Activated T-helper 9 cell treated with anti-CD3 and anti-CD28 coated beads, Interleukin-2, amount 50 U/mL, for 16 hours (primary cell): Measurements from ENCODE around the gene NDUFB10.
"Not testable (repeated sequence)": the region's sequence is repeated elsewhere in the genome, so short reads cannot be mapped to it uniquely, and the experiment has no call there.

Source experiments
- DNase-seq: peaks from one replicate; pipeline ENCODE4 v3.0.0-alpha.2; 2020; ENCODE audit warnings: low read depth

Gene NDUFB10

GRCh38 chr16:1924095-1924494 lies 35.2 kb upstream of the NDUFB10 start:
- no peak for DNase-seq

DNA sequence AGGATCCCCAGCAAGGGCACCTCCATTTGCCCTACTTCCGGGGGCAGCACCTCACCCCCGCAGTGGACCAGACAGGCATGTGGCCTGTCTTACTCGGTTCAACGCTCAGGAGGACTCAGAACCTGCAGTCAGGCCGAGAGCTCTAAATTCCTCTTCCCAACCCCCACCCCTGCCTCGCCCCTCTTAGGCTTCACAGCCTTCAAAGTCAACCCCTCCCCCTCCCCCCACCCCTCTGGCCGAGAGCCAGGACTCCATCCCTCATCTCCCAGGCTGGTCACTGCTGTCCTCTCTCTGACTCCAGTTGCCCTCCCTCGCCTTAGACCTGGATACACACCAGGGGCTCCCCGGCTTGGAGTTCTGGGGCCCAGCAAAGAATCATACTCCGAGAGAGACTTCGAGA lies 33.1 kb upstream of the NDUFB10 start:
- no peak for DNase-seq

GRCh38 chr16:1929105-1929504 lies 30.2 kb upstream of the NDUFB10 start:
- no peak for DNase-seq

GRCh38 chr16:1929578-1930337 lies 29.6 kb upstream of the NDUFB10 start:
- peak; percentile 91 for DNase-seq

- no peak for DNase-seq
These were observed 29.0 kb upstream of the NDUFB10 start for GRCh38 chr16:1930338-1930720.

DNA sequence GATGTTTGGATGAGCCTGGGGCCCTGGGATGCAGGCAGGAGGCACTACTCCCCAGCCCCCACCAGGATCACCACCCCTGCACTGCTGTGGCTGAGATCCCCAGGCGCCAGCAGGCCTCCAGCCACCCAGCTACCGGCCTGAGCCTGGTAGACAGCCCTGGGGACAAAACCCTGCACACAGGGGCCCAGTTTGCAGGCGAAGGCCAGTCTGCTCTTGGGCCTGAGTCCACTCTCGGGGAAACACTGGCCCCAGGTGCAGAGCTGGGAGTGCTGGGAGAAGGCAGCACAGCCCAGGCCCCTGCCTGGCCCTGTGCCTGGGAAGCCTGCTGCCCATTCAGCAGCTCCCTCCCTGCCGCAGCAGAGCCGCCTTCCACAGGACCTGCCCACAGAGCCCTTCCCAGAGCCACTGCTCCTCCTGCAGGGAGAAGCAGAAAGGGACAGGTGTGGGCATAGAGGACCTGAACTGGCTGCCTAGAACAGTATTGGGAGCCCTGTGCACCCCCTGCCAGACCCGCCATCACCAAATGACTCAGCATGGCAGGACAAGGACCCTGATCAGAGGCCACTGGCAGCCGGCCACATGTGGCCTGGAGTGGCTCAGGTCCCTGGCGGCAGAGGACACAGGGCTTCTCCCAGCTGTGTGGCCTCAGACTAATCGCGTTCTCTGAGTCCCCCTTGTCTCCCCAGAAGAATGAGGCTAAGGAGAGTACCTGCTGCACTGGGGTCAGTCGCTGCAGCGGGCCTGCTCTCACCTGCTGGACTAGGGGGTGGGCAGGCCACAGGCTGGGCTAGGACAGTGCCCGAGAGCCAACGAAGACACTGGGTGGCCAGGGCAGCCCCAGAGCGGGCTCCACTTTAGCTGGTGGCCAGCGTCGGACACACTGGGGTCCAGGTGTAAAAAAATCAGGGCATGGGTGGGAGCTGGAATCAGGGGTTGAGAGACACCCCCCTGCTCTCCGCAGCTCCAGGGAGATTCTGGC lies 27.0 kb upstream of the NDUFB10 start:
- DNase-seq, result no peak

DNA sequence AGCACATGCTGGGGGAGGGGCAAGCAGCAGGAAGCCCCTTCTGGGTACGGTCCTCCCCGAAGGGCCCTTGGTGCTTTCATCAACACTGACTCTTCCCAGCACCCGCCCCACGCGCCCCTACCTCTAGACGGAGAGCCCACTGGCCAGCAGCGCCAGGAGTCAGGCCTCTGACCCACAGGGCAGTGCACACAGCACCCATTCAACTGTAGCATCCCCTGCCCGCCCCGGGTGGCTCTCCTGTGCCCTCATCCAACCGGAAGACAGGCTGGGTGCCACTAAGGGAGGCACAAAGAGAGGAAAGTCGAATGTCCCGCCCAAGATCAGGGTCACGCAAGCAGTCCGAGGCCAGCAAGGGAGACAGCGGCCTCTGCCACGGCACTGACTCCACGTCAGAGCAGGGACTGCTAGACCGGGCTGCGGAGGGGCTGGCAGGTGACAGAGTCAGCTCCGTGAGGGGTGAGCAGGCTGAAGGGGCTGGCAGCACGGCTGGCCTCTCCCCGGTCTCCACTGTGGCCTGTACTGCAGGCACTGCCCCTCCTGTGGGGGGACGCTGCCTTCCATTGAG lies 26.2 kb upstream of the NDUFB10 start:
- DNase-seq, result no peak

DNA sequence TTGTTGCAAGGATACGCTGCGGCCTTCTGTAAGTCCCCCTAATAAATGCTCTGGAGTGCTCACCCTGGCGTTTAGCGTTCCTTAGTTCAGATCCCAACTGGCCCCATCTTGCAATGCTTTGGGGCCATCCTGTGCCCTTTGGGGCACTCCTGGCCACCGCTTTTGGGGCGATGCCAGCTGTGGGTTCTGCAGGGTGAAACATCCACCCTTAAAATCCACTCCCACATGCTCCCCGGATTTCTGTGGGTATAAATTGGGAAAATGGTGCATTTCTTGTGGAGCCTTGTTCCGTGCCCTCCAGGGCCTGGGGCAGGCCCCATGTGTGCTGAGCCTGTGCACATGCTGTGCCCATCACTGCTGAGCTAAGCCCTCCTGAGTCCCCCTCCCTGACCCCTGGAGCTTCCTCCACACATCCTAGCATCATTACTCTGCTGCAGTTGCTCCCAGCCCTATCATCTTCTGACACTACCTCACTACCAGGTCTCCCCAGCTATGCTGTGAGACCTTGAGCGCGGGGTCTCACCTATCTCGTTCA lies 22.3 kb upstream of the NDUFB10 start:
- no peak for DNase-seq

GRCh38 chr16:1938316-1938715 lies 21.0 kb upstream of the NDUFB10 start:
- DNase-seq, result no peak

- DNase-seq, result no peak
These were observed 20.4 kb upstream of the NDUFB10 start for GRCh38 chr16:1938910-1939309.

DNA sequence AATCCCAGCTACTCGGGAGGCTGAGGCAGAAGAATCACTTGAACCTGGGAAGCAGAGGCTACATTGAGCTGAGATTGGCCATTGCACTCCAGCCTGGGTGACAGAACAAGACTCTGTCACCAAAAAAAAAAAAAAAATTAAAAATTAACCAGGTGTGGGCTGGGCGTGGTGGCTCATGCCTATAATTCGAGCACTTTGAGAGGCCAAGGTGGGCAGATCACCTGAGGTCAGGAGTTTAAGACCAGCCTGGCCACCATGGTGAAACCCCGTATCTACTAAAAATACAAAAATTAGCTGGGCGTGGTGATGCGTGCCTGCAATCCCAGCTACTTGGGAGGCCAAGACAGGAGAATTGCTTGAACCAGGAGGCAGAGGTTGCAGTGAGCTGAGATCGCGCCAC lies 19.5 kb upstream of the NDUFB10 start:
- DNase-seq, result not testable (repeated sequence)

DNA sequence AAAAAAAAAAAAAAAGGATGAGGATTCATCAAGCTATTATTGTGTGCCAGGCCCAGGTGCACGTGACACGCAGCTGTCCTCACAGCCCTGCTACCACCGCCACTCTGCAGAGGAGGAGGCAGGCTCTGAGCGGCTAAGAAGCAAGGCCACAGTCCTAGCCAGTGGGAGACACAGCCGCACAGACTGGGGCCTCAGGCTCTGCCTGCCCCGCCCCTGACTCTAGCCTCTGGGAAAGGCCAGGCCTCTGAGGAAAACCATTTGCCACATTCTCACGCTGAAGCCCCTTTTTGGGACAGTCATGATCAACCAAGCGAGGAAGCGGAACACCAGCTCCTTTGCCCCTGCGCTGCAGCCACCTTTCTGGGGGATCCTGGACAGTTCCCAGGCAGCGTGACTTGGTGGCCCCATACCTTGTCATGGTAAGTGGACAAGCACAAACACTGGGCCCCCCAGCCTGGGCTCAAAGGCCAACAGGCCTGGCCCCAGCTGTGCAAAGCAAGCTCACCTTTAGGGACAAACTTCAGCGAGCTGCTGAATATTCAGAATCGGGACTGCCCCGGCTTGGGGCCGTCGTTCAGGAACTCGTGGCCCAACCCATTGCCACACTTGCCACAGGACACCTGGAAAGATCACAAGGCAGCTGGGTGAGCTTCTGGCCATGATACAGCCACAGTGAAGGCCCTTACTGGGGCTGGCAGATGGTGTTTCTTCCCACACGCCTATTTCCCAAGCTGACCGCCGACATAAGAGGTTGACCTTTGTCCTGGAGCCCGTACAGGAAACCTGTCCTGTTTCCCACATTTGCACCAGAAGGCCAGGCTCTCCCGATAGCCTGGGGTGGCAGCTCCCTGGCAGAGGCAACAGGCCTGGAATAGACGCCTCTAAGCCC lies 18.8 kb upstream of the NDUFB10 start:
- DNase-seq, result no peak

DNA sequence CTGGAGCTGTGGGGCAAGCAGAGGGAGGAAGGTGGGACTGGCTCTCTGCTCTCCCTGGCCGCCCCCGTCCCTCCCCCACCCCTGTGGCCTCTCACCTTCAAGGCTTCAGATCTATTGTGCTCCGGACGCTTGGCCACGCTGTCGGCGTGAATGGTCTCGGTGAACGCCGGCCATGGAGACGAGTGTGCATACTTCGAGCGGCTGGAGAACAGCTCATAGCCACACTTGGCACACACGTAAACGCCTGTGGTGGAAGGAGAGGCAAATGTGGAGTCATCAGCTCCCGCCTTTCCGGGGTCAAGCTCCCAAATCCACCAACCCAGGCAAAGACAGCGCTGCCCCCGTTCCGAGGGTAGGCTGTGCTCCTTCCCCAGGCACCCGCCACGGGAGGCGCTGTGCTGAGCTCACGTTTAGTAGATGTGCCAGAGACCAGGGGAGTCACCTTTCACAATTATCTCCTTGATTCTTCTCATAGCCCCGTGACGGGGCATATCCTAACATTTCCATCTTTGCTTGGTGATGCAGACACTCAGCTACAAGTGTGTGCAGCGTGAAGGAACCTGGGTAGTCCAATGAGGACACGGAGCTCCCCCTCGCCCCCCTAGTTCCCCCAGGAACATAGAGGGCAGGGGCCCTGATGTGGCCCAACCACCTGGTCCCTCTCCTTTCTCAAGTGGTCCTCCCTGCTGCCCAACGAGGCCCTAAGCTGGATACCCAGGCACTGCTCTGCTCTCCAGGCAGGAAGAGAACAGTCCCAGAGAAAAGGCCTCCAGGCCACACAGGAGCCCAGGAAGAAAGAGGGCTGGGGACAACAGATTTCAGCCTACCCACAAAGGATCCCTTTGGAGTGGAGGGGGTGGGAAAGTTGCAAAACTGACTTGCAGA lies 17.9 kb upstream of the NDUFB10 start:
- DNase-seq, result no peak

DNA sequence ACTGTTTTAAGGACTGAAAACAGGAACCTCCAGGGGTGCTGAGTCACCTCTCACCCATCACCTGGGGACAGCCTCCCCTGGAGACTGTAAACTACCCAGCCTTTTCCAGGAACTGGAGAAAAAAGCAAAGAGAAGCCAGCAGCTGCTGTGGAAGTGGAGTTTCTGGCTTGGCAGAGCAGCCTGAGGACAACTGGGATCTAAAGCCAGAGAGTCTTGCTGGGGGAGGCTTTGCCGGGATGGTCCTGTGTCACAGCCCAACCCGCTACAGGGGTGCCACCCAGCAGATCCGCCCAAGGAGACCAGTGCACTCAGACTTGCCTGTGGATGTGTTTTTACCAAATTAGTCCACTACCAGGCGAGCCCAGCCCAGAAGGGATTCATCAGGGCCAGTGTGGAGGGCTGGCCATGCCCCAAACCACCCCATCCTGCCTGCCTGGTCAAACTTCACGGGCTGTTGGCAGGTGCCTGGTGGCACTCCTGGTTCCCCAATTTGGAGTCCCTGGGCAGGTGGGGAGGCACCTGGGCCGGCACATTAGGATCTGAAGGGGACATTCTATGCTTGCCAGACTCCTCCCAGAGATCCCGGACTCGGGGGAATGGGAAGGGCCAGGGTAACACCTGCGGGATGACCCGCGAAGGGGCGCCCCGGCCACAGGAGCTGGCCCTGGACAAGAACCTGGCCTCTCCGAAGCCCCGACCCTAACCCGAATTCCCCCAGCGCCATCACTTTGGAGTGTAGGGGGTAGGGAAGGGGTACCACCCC lies 17.1 kb upstream of the NDUFB10 start:
- DNase-seq, result no peak

DNA sequence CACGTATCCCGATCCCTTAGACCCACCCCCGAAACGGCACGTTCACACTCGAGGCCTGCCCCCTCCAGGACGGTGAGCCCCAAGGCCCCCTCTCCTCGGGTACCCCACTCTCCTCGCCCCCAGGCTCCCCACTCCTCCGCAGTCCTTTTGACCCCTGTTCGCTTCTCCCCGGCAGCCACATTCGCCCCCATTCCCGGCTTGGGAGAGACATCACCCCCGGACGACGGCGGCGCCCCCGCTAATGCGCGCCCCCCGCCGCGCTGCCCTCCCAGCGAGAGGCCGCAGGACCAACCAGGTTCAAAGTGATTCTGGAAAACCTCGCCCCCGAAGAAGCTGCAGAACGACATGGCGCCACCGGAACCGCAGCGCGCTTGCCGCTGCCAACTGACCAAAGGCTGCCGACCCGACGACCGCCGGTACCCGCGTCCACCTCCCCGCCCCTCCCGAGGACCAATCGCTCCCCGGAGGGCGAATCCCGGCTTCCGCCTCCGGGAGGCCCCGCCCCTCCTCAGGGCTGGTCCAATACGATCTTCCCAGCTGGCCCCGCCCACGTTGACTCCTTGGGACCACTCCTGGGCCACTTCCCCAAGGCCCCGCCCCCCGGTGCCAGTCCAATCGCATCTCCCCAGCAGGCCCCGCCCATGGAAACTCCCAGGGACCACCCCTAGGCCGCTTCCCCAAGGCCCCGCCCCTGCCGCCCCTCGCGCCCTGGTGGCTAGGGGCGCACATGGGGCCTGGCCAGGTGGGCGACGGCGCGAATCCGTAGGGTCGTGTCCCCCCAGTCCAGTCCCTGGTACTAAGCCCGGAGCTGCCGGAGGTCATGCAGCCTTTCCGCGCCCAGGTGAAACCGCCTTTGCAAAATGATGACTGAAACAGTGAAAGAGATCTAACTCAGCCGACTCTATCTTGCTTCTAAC lies 16.3 kb upstream of the NDUFB10 start, which contains the start of gene MSRB1:
Gene MSRB1, minus strand, starts transcription at position 390 of the 917 bp plus-strand sequence. Its CDS starts 43 bp downstream, at position 347.
- DNase-seq, result peak; percentile 98

- DNase-seq, result no peak
These were observed 14.6 kb upstream of the NDUFB10 start for GRCh38 chr16:1944612-1945199.

DNA sequence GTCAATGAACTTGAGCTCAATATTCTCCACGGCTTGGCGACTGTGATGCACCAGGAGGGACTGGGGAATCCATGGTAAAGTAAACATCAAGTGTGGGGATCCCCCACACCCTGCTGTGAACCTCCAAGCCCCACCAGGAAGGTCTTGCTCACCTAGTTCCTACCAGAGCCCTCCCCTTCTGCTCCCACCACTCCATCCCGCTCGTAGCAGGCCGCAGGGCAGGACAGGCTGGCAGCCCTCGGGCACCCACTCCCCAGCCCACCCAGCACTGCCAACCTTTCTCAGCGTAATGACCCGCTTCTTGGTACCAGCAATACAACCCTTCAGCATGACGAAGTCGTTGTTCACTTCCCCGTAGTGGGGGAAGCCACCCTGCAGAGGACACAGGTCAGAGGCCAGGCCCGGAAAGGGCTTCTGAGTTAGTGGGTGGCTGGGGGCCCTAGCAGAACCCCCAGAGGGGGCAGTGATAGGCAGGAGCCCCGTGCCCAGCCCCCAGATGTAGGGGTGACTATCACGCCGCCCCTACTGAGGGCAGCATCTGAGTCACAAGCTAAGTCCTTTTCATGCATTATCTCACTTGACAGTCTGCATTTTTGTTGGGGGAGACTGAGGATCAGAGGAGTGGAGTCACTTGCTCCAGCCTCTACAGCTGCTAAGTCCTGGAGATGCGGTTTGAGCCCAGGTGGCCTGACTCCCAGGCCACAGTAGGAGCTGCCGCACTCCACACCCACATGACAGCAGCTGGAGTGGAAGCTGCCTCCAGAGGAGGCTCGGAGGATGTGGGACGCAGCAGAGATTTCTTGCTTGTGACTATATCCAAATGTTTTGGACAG lies 13.6 kb upstream of the NDUFB10 start:
- DNase-seq, result no peak
